ENCODE measurements around the gene FARP2.

The FARP2 gene

GRCh38 chr2:241499146-241499965, 143.3 kb downstream of the FARP2 start:
- TF ChIP-seq CTCF (IDR thresholded peaks at IDR 0.05), result no peak

GRCh38 chr2:241500016-241500415, 143.9 kb downstream of the FARP2 start:
- TF ChIP-seq CTCF (IDR thresholded peaks at IDR 0.05), result no peak

GRCh38 chr2:241500431-241500975, 144.4 kb downstream of the FARP2 start:
- no peak for TF ChIP-seq CTCF (IDR thresholded peaks at IDR 0.05)

- no peak for TF ChIP-seq CTCF (IDR thresholded peaks at IDR 0.05)
These were observed 145.0 kb downstream of the FARP2 start for GRCh38 chr2:241501099-241501541.

GRCh38 chr2:241501551-241501950, 145.5 kb downstream of the FARP2 start:
- no peak for TF ChIP-seq CTCF (IDR thresholded peaks at IDR 0.05)

GRCh38 chr2:241502281-241502680, 146.2 kb downstream of the FARP2 start:
- no peak for TF ChIP-seq CTCF (IDR thresholded peaks at IDR 0.05)

- TF ChIP-seq CTCF (IDR thresholded peaks at IDR 0.05), result no peak
These were observed 147.8 kb downstream of the FARP2 start for GRCh38 chr2:241503776-241504392.
